GM10847 (cell line): Measurements from ENCODE around the gene MYT1.

Experiments
- POLR2A ChIP-seq: IDR thresholded peaks from 2 replicates; pipeline ENCODE4 v1.6.1; 2011; ENCODE audit not compliant: insufficient read length; ENCODE audit errors: extremely low read depth

Gene MYT1

GRCh38 chr20:64236137-64237088 is 72.2 kb downstream of the MYT1 start:
- no peak for TF ChIP-seq POLR2A

DNA sequence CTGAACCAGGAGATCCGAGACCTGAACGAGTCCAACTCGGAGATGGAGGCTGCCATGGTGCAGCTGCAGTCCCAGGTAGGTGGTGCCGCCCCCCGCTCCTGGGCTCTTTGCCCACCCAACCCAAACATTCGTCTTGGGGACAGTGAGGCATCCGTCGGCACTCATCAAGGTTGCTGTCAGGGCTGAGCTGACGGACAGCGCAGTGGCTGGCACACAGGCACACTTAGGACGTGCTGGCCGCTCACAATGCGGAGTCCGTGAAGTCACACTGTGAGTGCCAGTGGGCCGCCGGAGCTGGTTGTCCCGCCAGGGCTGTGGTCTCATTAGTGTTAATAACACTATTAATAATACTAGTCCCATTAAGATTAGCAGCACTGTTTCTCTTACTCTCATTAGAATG is 73.1 kb downstream of the MYT1 start:
- TF ChIP-seq POLR2A, result no peak

- TF ChIP-seq POLR2A, result no peak
Measured at GRCh38 chr20:64238115-64238825, 74.0 kb downstream of the MYT1 start.

GRCh38 chr20:64238851-64239387 is 74.7 kb downstream of the MYT1 start:
- no peak for TF ChIP-seq POLR2A

- no peak for TF ChIP-seq POLR2A
Measured at GRCh38 chr20:64239449-64240242, 75.4 kb downstream of the MYT1 start.

DNA sequence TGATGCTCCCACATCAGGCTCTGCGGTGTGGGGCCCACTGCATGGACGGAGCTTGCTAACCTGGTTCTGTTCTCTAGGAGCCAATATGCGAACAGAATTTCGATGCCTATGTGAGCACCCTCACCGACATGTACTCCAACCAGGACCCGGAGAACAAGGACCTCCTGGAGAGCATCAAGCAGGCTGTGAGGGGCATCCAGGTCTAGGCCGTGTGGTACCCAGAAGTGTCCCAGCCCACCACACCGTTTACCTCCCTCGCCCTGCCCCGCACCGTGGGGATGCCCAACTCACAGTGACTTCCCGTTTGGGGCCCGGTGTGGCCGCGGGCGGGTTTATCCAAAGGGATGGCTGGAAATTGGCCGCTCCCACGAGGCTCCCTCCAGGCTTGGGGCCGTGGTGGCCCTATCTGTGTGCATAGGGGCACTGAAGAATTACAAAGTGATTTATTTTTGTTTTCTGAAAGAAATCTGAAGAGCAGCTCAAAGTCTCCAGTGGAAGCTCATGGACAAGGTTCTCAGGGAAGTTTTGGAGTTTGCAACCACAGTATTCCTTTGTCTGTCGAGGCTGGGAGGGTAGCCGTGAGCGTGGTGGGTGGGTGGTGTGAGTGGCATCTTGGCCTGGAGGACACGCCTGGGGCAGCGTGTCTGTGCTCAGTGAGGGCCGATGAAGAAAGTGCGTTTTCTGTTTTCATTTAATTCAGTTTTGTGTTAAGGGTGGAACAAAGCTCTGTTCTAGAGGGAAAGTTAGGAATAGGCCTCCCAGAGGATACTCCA is 76.2 kb downstream of the MYT1 start:
- TF ChIP-seq POLR2A, result no peak

- TF ChIP-seq POLR2A, result no peak
Measured at GRCh38 chr20:64241061-64241460, 76.8 kb downstream of the MYT1 start.

DNA sequence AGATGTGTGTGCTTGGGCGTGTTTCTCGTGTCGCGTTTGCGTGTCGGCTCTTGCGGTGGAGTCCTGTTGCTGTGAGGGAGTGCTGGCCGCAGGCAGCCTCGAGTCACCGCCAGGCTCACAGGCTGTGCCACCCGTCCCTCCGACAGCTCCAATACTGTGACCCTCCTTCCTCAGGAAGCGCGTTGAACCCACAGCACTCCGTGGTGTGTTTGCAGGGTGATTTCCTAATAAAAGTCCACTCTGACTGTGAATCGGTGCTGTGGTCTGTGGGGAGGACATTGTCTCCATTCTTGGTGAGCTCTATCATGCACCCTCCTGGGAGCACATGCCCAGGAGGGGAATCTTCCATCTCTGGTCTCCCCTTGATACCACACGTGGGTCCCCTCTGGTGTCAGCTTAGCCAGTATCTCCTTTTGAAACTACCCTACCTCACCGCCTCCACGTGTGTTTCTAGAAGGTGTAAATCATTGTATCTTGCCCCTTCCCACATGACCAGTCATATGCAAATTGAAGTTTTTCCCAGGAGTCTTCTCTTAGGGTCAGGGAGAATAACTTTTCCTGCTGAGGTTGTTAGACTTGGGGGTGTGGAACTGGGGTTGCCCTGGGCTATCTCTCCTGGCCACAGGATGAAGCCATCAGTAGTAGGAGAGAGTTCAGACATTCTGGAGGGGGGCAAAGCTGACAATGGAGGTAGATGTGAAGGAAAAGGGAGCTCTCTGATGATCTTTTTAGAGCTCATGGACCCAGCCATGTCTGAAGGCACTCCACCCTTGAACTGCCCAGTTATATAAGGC is 77.9 kb downstream of the MYT1 start:
- TF ChIP-seq POLR2A, result no peak

GRCh38 chr20:64242797-64243475 is 78.7 kb downstream of the MYT1 start:
- no peak for TF ChIP-seq POLR2A

GRCh38 chr20:64244281-64244805 is 80.1 kb downstream of the MYT1 start:
- TF ChIP-seq POLR2A, result no peak

DNA sequence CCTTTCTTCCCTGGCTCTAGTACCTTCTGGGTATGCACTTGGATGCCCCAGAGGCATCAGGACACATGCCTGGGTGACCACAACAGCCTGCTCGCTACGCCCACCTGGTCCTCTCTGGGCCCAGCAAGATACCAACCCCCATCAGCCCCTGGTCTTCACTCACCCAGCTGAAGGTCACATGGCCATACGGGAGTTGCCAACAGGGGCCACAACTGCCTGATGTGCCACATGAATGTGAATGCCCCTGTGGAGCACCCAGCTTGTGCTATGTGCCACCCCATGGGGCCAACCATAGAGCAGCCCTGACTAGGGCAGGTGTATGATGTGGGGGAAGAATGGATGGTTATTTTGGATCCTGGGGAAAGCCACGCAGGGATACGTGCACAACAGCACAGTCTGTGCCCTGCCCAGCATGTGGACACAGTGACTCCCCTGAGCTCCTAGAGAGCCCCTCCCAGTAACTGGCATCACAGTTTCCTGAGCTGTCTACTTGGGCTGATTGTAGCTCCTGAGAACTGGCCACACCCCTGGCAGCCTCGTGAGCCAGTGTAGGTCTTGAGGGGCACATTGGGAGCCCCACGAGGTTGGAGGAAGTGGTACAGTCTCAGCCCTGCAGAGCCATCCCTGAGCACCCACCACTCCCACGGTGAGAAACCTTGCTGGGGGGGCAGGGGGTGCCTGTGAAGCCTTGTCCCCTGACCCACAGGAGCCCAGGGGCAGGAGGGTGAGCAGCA is 80.8 kb downstream of the MYT1 start:
- no peak for TF ChIP-seq POLR2A

DNA sequence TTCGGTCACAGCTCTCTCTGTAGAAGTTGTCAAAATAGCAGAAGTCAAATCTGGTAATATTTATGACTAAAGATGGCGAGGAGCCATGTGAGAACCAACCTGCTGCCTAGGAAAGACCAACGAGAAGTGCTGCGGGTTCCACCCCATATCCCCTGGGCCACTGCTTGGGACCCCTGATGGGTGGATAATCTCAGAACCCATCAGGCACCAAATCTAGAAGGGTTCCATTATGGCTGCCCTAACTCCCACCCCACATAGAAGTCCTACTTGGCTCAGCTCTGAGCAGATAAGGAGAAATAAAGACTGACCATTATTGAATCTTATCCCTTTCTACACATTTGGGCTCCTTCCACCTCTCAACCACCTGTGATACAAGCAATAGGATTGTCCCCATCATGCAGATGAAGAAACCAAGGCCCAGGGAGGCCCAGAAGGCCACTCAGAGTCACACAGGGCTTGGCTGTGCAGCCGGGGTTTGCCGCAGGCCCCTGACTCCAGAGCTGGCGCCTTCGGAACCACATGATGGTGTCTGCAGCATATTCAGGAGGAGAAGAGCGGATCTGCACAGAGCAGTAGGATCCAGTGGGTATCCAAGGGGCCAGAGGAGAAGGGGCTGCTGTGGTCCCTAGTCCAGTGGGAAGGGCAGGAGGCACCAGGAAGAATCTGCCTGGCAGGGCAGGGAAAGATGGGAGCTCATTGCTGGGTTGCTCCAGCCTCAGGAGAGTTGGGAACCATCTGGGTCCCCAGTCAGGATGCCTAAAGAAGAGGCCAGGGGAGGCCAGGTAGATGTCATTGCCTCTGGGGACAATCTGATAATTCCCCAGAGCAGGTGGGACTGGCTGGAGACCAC is 81.7 kb downstream of the MYT1 start:
- TF ChIP-seq POLR2A, result no peak
